HepG2 (cell line): Measurements from ENCODE around the gene TAF11L10. TPM values are rescaled to one million over a fixed set of nuclear protein-coding genes. Genes with fewer than 3 reads are reported as not detected.
"Not testable (repeated sequence)": the region's sequence is repeated elsewhere in the genome, so short reads cannot be mapped to it uniquely, and the experiment has no call there.

ENCODE experiments used
- ATAC-seq: fragments of 200-7000 bp; cut with Tn5 transposase; 3 replicates; pipeline ENCODE4 v1.9.1; 2020; ENCODE audit warnings: mild to moderate bottlenecking, moderate library complexity
- BruUV-seq: library from RNA; stranded (reverse); fragments of 400-500 nt; replicated peaks from 2 replicates; lab custom pipeline; 2021; lab: Mats Ljungman, UMichigan
- CTCF ChIA-PET: fragments of 300-600 bp; formaldehyde crosslinking; extraction: SDS; loops from one replicate; lab custom pipeline; 2021; ENCODE audit warnings: low total read pairs, inconsistent platforms, low intra/inter-chr PET ratio; lab: Yijun Ruan, JAX
- POLR2A ChIA-PET: fragments of 350-600 bp; sonication (Branson Sonifier 250); formaldehyde crosslinking; loops from one replicate; lab custom pipeline; 2020; ENCODE audit warnings: antibody characterized with exemption, inconsistent platforms; lab: Yijun Ruan, JAX
- DNase-seq: peaks from one replicate; pipeline ENCODE4 v3.0.0-alpha.2; 2015; ENCODE audit warnings: low spot score
- FAIRE-seq: peaks from 3 replicates; lab custom pipeline; 2011; peaks lifted over from hg19 to GRCh38; lab: Jason Lieb, UNC
- H2AFZ ChIP-seq: one replicate; pipeline ENCODE4 v1.6.1; 2011; ENCODE audit warnings: low read length, inconsistent platforms
- H3K27ac ChIP-seq: fragments of 300-600 bp; 3 replicates; pipeline ENCODE4 v1.8.0; 2011; ENCODE audit warnings: mixed run types, mild to moderate bottlenecking, mixed read lengths, low read length, inconsistent platforms; ENCODE audit not compliant: insufficient read depth; ENCODE audit errors: extremely low read length
- H3K27me3 ChIP-seq, 2 experiments: fragments of 200-600 bp in 1 of 2; 2 replicates in 1 of 2; 3 replicates in 1 of 2; pipeline versions ENCODE4 v1.6.0 to v1.8.0; 2011; ENCODE audit warnings: low read length in 2 of 2, mild to moderate bottlenecking in 2 of 2, moderate library complexity in 2 of 2, inconsistent platforms in 1 of 2; ENCODE audit not compliant: insufficient read depth in 2 of 2, control insufficient read depth in 1 of 2
- H3K36me3 ChIP-seq, 2 experiments: fragments of 200-600 bp in 1 of 2; replicated peaks in 1 of 2; 2 replicates in 1 of 2; 3 replicates in 1 of 2; pipeline versions ENCODE4 v1.5.1 to v1.8.0; 2011; ENCODE audit warnings: low read length in 2 of 2, inconsistent platforms in 1 of 2; ENCODE audit not compliant: insufficient read depth in 2 of 2, control insufficient read depth in 1 of 2
- H3K4me1 ChIP-seq: 2 replicates; pipeline ENCODE4 v1.5.1; 2012; ENCODE audit warnings: low read length, inconsistent platforms; ENCODE audit not compliant: insufficient read depth
- H3K4me2 ChIP-seq: 2 replicates; pipeline ENCODE4 v1.6.0; 2011; ENCODE audit warnings: low read depth, low read length, inconsistent platforms
- H3K4me3 ChIP-seq, 3 experiments: fragments of 200-600 bp in 1 of 3; sonication (generic), shearing (Covaris generic) in 1 of 3; replicated peaks in 1 of 3; 2 replicates each; pipeline ENCODE4 v1.5.1; 2011 to 2016; ENCODE audit warnings: low read length in 3 of 3, inconsistent platforms in 2 of 3, low read depth in 2 of 3, mild to moderate bottlenecking in 2 of 3, control low read depth in 1 of 3, mixed read lengths in 1 of 3; ENCODE audit not compliant: insufficient read depth in 1 of 3
- H3K79me2 ChIP-seq: one replicate; pipeline ENCODE4 v1.6.1; 2011; ENCODE audit warnings: low read length, inconsistent platforms; ENCODE audit not compliant: insufficient read depth
- H3K9ac ChIP-seq: 2 replicates; pipeline ENCODE4 v1.6.0; 2011; ENCODE audit warnings: mild to moderate bottlenecking, low read depth, low read length, inconsistent platforms; ENCODE audit not compliant: insufficient read depth
- H3K9me3 ChIP-seq: 2 replicates; pipeline ENCODE4 v1.5.1; 2012; ENCODE audit warnings: mild to moderate bottlenecking, low read length
- H4K20me1 ChIP-seq: 2 replicates; pipeline ENCODE4 v1.6.0; 2011; ENCODE audit warnings: inconsistent platforms, mild to moderate bottlenecking, low read length, moderate library complexity; ENCODE audit not compliant: insufficient read depth
- HMGXB4 ChIP-seq, 2 experiments: sonication (generic) in 1 of 2; formaldehyde crosslinking in 1 of 2; IDR thresholded peaks; 2 replicates each; pipeline versions ENCODE4 v1.4.0 to v1.6.1; 2018 to 2020; ENCODE audit warnings: missing genetic modification reagents in 2 of 2, borderline replicate concordance in 1 of 2, low read depth in 1 of 2, mild to moderate bottlenecking in 1 of 2, missing biosample characterization in 1 of 2
- MAFF ChIP-seq: IDR thresholded peaks from 2 replicates; pipeline ENCODE4 v1.6.1; 2011; ENCODE audit warnings: low read depth, low read length, improper control_type of control experiment
- RORA ChIP-seq: sonication (generic); formaldehyde crosslinking; IDR thresholded peaks from 2 replicates; pipeline ENCODE4 v1.5.0; 2020; ENCODE audit warnings: mild to moderate bottlenecking, missing genetic modification reagents, moderate library complexity
- ZBTB46 ChIP-seq: sonication (generic); formaldehyde crosslinking; IDR thresholded peaks from 2 replicates; pipeline ENCODE4 v1.4.0; 2020; ENCODE audit warnings: mild to moderate bottlenecking, missing genetic modification reagents, borderline replicate concordance
- ZEB1 ChIP-seq: IDR thresholded peaks from 2 replicates; pipeline ENCODE4 v1.6.1; 2012; ENCODE audit warnings: mild to moderate bottlenecking, low read depth, inconsistent platforms; ENCODE audit not compliant: insufficient replicate concordance
- ZNF549 ChIP-seq: sonication (generic); formaldehyde crosslinking; IDR thresholded peaks from 2 replicates; pipeline ENCODE4 v1.5.0; 2020; ENCODE audit warnings: missing genetic modification reagents
- ZNF563 ChIP-seq: sonication (generic); formaldehyde crosslinking; IDR thresholded peaks from 2 replicates; pipeline ENCODE4 v1.8.0; 2022; ENCODE audit warnings: mild to moderate bottlenecking, moderate library complexity, missing genetic modification reagents
- ZNF570 ChIP-seq: sonication (generic); formaldehyde crosslinking; IDR thresholded peaks from 2 replicates; pipeline ENCODE4 v1.4.0; 2020; ENCODE audit warnings: mild to moderate bottlenecking, missing genetic modification reagents, borderline replicate concordance
- ZNF607 ChIP-seq: sonication (generic); formaldehyde crosslinking; IDR thresholded peaks from 2 replicates; pipeline ENCODE4 v1.5.1; 2020; ENCODE audit warnings: missing genetic modification reagents, mild to moderate bottlenecking, borderline replicate concordance
- ZNF781 ChIP-seq: sonication (generic); formaldehyde crosslinking; IDR thresholded peaks from 2 replicates; pipeline ENCODE4 v1.5.1; 2020; ENCODE audit warnings: borderline replicate concordance, mild to moderate bottlenecking, missing genetic modification reagents; ENCODE audit errors: not compliant biosample characterization
- ZNF891 ChIP-seq: sonication (generic); formaldehyde crosslinking; IDR thresholded peaks from 2 replicates; pipeline ENCODE4 v1.5.0; 2020; ENCODE audit warnings: mild to moderate bottlenecking, missing genetic modification reagents
- WGBS: methylation state at CpG from one replicate; pipeline ENCODE4 v1.1.6; 2017; ENCODE audit warnings: low lambda C conversion rate; 5-methylcytosine and 5-hydroxymethylcytosine counted together
- in situ Hi-C: cut with HindIII; loops from 2 replicates; pipeline ENCODE4 v1.10.0; 2017; ENCODE audit warnings: low pct_unique_long_range_greater_than_20kb; ENCODE audit not compliant: extremely low pct_ligation_motif_present
- intact Hi-C: fragments of 100-400 bp; cut with micrococcal nuclease; formaldehyde crosslinking; loops from one replicate; pipeline ENCODE4 v1.10.0; 2022; ENCODE audit not compliant: unreplicated experiment
- polyA plus RNA-seq, 8 experiments: library from polyadenylated mRNA; depleted of rRNA in 3 of 8; stranded (reverse) in 7 of 8; unstranded in 1 of 8; fragments of >200 nt; fragmentation: Illumina TruSeq in 4 of 8; extraction: Trizol in 4 of 8; gene quantifications; 2 replicates each; pipeline versions ENCODE4 v1.2.1 to v1.2.3, GENCODE V29; 2011 to 2016; ENCODE audit warnings: low read depth in 4 of 8, missing spikeins in 1 of 8, mixed read lengths in 1 of 8; ENCODE audit not compliant: insufficient read depth in 1 of 8
- total RNA-seq, 5 experiments: library from RNA; depleted of rRNA; stranded (reverse); fragments of >200 nt; fragmentation: Illumina TruSeq; extraction: Trizol; gene quantifications; 2 replicates each; pipeline ENCODE4 v1.2.3, GENCODE V29; 2016; ENCODE audit warnings: low read depth in 1 of 5

The TAF11L10 gene
- total and polyA plus RNA-seq, 2 of the 13 experiments (the other 11 are each of a cell fraction or from before 2014, with no cell fraction given) = not detected

GRCh38 chr5:17619354-17619753 lies 21.7 kb upstream of the TAF11L10 start (continued):
- TF ChIP-seq ZNF781 (CRISPR knock-in tag) (no peak), ZBTB46 (CRISPR knock-in tag) (no peak)
- TF ChIP-seq, all 625 proteins: peak for 0

- H3K79me2 ChIP-seq = no peaks in the 10 kb centered on the region
- CTCF ChIA-PET = no interaction called here
- H3K4me1 ChIP-seq = no peaks in the 10 kb centered on the region
- FAIRE-seq = no peak
- no peak overlapping the region for H3K27ac ChIP-seq
- no peak for DNase-seq
- no peak for TF ChIP-seq ZNF891 (CRISPR knock-in tag)
- TF ChIP-seq ZNF570 (CRISPR knock-in tag) = no peak
- no peak for TF ChIP-seq ZNF563 (CRISPR knock-in tag)
- no peak for TF ChIP-seq ZNF607 (CRISPR knock-in tag)
- TF ChIP-seq HMGXB4 (CRISPR knock-in tag; IDR thresholded peaks at IDR 0.05; ENCODE audit: borderline replicate concordance in 1 of 2, low read depth in 1 of 2) = no peak
- TF ChIP-seq ZNF549 (CRISPR knock-in tag) = no peak
- no peak for TF ChIP-seq ZEB1
- TF ChIP-seq RORA (CRISPR knock-in tag) = no peak
- no peak for TF ChIP-seq MAFF
- intact Hi-C loops (no loop called here), in situ Hi-C loops (no loop called here)
- WGBS = 41% methylated on average over 16 of the region's 17 CpGs
- H3K36me3 ChIP-seq = no peaks in the 10 kb centered on the region
- H3K9ac ChIP-seq = no peak overlapping the region
- no TSS peak for BruUV-seq
- no peak overlapping the region for H2AFZ ChIP-seq
- no peak for ATAC-seq
- no peaks in the 10 kb centered on the region for H3K9me3 ChIP-seq
- H3K27me3 ChIP-seq = no peaks in the 10 kb centered on the region
- H4K20me1 ChIP-seq = no peaks in the 10 kb centered on the region
- no peak overlapping the region for H3K4me2 ChIP-seq
- no peak overlapping the region for H3K4me3 ChIP-seq
- POLR2A ChIA-PET = no interaction called here
Measured at GRCh38 chr5:17614872-17615605, 17.4 kb upstream of the TAF11L10 start.

GRCh38 chr5:17610092-17610491 lies 12.5 kb upstream of the TAF11L10 start, which contains the start of gene TAF11L12:
TAF11L12 (plus strand) TSS chr5:17610392.
- H3K4me1 ChIP-seq, H3K27me3 ChIP-seq, H3K79me2 ChIP-seq, DNase-seq, POLR2A ChIA-PET, H3K9ac ChIP-seq, BruUV-seq, H3K9me3 ChIP-seq, intact Hi-C loops, ATAC-seq, H3K4me3 ChIP-seq, H3K27ac ChIP-seq, H4K20me1 ChIP-seq, H3K4me2 ChIP-seq, in situ Hi-C loops, H2AFZ ChIP-seq, H3K36me3 ChIP-seq, FAIRE-seq, CTCF ChIA-PET: not testable (repeated sequence)
- WGBS = 10% methylated on average over 2 of the region's 2 CpGs
